Smooth muscle cell (in vitro differentiated cells): ENCODE measurements around the gene PTPRN2. TPM values are rescaled to one million over a fixed set of nuclear protein-coding genes. Genes with fewer than 3 reads are reported as not detected.

ENCODE experiments used
- DNase-seq: peaks from one replicate; lab custom pipeline; 2025; ENCODE audit not compliant: unreplicated experiment; lab: John Stamatoyannopoulos, UW
- H2AFZ ChIP-seq: fragments of 200-600 bp; sonication (generic); 2 replicates; pipeline ENCODE4 v1.6.0; 2016; ENCODE audit warnings: antibody characterized with exemption, low read depth, mild to moderate bottlenecking
- H3F3A ChIP-seq: fragments of 200-600 bp; sonication (generic); 2 replicates; pipeline ENCODE4 v1.6.0; 2017; ENCODE audit warnings: antibody characterized with exemption, low read depth
- H3K27ac ChIP-seq: fragments of 200-600 bp; sonication (generic); 2 replicates; pipeline ENCODE4 v1.5.1; 2016; ENCODE audit warnings: low read depth, mild to moderate bottlenecking
- H3K27me3 ChIP-seq: fragments of 200-600 bp; sonication (generic); 2 replicates; pipeline ENCODE4 v1.6.1; 2016; ENCODE audit warnings: low read depth, mild to moderate bottlenecking
- H3K36me3 ChIP-seq: fragments of 200-600 bp; sonication (generic); 2 replicates; pipeline ENCODE4 v1.5.1; 2016; ENCODE audit warnings: low read depth
- H3K4me1 ChIP-seq: fragments of 200-600 bp; sonication (generic); 2 replicates; pipeline ENCODE4 v1.5.1; 2016; ENCODE audit warnings: low read depth
- H3K4me2 ChIP-seq: fragments of 200-600 bp; sonication (generic); 2 replicates; pipeline ENCODE4 v1.6.0; 2016; ENCODE audit warnings: mild to moderate bottlenecking
- H3K4me3 ChIP-seq: fragments of 200-600 bp; sonication (generic); 2 replicates; pipeline ENCODE4 v1.5.1; 2016; ENCODE audit warnings: mild to moderate bottlenecking
- H3K79me2 ChIP-seq: fragments of 200-600 bp; sonication (generic); 2 replicates; pipeline ENCODE4 v1.6.0; 2016; ENCODE audit warnings: low read depth, mild to moderate bottlenecking
- H3K9ac ChIP-seq: fragments of 200-600 bp; sonication (generic); 2 replicates; pipeline ENCODE4 v1.6.0; 2016; ENCODE audit warnings: low read depth
- H3K9me3 ChIP-seq: fragments of 200-600 bp; sonication (generic); replicated peaks from 2 replicates; pipeline ENCODE4 v1.5.1; 2016; ENCODE audit warnings: low read depth
- H4K20me1 ChIP-seq: fragments of 200-600 bp; sonication (generic); 2 replicates; pipeline ENCODE4 v1.6.0; 2016; ENCODE audit warnings: low read depth
- CTCF ChIP-seq: fragments of 200-600 bp; sonication (generic); IDR thresholded peaks from 2 replicates; pipeline ENCODE4 v1.5.1; 2017; ENCODE audit warnings: borderline replicate concordance, mild to moderate bottlenecking, antibody characterized with exemption; ENCODE audit not compliant: insufficient read depth, poor library complexity, severe bottlenecking
- WGBS: methylation state at CpG from one replicate; pipeline ENCODE4 v1.1.7; 2016; ENCODE audit warnings: low lambda C conversion rate; 5-methylcytosine and 5-hydroxymethylcytosine counted together
- polyA plus RNA-seq: library from polyadenylated mRNA; unstranded; fragments of >200 nt; fragmentation: Nextera tagmentation; extraction: Ambion mirVana; gene quantifications from 2 replicates; pipeline ENCODE4 v1.2.1, GENCODE V29; 2016
- total RNA-seq: library from RNA; depleted of rRNA; stranded (reverse); fragments of >200 nt; gene quantifications from 2 replicates; pipeline ENCODE4 v1.2.3, GENCODE V29; 2014

Gene PTPRN2
- total and polyA plus RNA-seq, 2 experiments from 2014 or later = 0.09 to 0.87 TPM

- 92% methylated on average over 24 of the region's 24 CpGs for WGBS
- Histone ChIP-seq H3K27me3 (no peaks in the 10 kb centered on the region), H3K79me2 (no peaks in the 10 kb centered on the region), H3F3A (no peaks in the 10 kb centered on the region), H4K20me1 (no peaks in the 10 kb centered on the region), H3K4me3 (no peak overlapping the region), H3K27ac (no peak overlapping the region), H3K36me3 (no peaks in the 10 kb centered on the region), H3K9me3 (no peaks in the 10 kb centered on the region), H3K4me1 (no peaks in the 10 kb centered on the region), H2AFZ (no peak overlapping the region), H3K9ac (no peak overlapping the region), H3K4me2 (no peak overlapping the region)
- TF ChIP-seq CTCF = no peak
- no peak for DNase-seq
Measured at GRCh38 chr7:158061884-158062656, 525.6 kb downstream of the PTPRN2 start.

- H2AFZ ChIP-seq = no peak overlapping the region
- WGBS = 92% methylated on average over 28 of the region's 28 CpGs
- H3K9ac ChIP-seq = no peak overlapping the region
- no peak overlapping the region for H3K4me3 ChIP-seq
- no peaks in the 10 kb centered on the region for H3K27me3 ChIP-seq
- DNase-seq = no peak
- H3K36me3 ChIP-seq = no peaks in the 10 kb centered on the region
- H3K79me2 ChIP-seq = no peaks in the 10 kb centered on the region
- no peak for TF ChIP-seq CTCF
- H3K9me3 ChIP-seq = no peaks in the 10 kb centered on the region
- no peaks in the 10 kb centered on the region for H3F3A ChIP-seq
- H4K20me1 ChIP-seq = no peaks in the 10 kb centered on the region
- no peaks in the 10 kb centered on the region for H3K4me1 ChIP-seq
- H3K27ac ChIP-seq = no peak overlapping the region
- H3K4me2 ChIP-seq = no peak overlapping the region
Measured at GRCh38 chr7:158061026-158061630, 526.5 kb downstream of the PTPRN2 start.

GRCh38 chr7:158060216-158060615 is 527.4 kb downstream of the PTPRN2 start:
- H2AFZ ChIP-seq = no peak overlapping the region
- no peaks in the 10 kb centered on the region for H3K4me1 ChIP-seq
- no peaks in the 10 kb centered on the region for H3K36me3 ChIP-seq
- no peak overlapping the region for H3K4me3 ChIP-seq
- no peaks in the 10 kb centered on the region for H3K27me3 ChIP-seq
- H4K20me1 ChIP-seq = no peaks in the 10 kb centered on the region
- no peaks in the 10 kb centered on the region for H3F3A ChIP-seq
- no peak overlapping the region for H3K9ac ChIP-seq
- H3K27ac ChIP-seq = no peak overlapping the region
- H3K79me2 ChIP-seq = no peaks in the 10 kb centered on the region
- DNase-seq = no peak
- WGBS = 86% methylated on average over 13 of the region's 13 CpGs
- no peak for TF ChIP-seq CTCF
- no peak overlapping the region for H3K4me2 ChIP-seq
- H3K9me3 ChIP-seq = no peaks in the 10 kb centered on the region
